Suprapubic skin (tissue), 4 donors: ENCODE measurements around the gene UBXN1. TPM values are rescaled to one million over a fixed set of nuclear protein-coding genes. Genes with fewer than 3 reads are reported as not detected.
"Not testable (repeated sequence)": the region's sequence is repeated elsewhere in the genome, so short reads cannot be mapped to it uniquely, and the experiment has no call there.

ENCODE experiments used
- DNase-seq, 2 donors: peaks; one replicate each; pipeline ENCODE4 v3.0.0-alpha.2; 2019; ENCODE audit warnings: low spot score in 2 of 2
- H3K27ac ChIP-seq: fragments of 200-600 bp; sonication (generic); one replicate; pipeline ENCODE4 v1.5.1; 2019
- H3K27me3 ChIP-seq: fragments of 200-600 bp; sonication (generic); one replicate; pipeline ENCODE4 v1.5.1; 2019
- H3K36me3 ChIP-seq: fragments of 200-600 bp; sonication (generic); one replicate; pipeline ENCODE4 v1.5.1; 2019
- H3K4me1 ChIP-seq: fragments of 200-600 bp; sonication (generic); one replicate; pipeline ENCODE4 v1.5.1; 2019
- H3K4me3 ChIP-seq: fragments of 200-600 bp; sonication (generic); one replicate; pipeline ENCODE4 v1.5.1; 2019; ENCODE audit warnings: mild to moderate bottlenecking
- H3K9me3 ChIP-seq: fragments of 200-600 bp; sonication (generic); one replicate; pipeline ENCODE4 v1.5.1; 2019
- CTCF ChIP-seq, 2 donors: fragments of 200-600 bp in 1 of 2; fragments of 450-650 bp in 1 of 2; sonication (generic) in 1 of 2; IDR thresholded peaks; one replicate each; pipeline ENCODE4 v1.5.1; 2016 to 2019; ENCODE audit warnings: antibody characterized with exemption in 2 of 2, mild to moderate bottlenecking in 1 of 2, moderate library complexity in 1 of 2
- EP300 ChIP-seq: sonication (generic); formaldehyde crosslinking; IDR thresholded peaks from one replicate; pipeline ENCODE4 v1.6.1; 2017; ENCODE audit warnings: antibody characterized with exemption
- POLR2A ChIP-seq, 2 donors: fragments of 450-650 bp; IDR thresholded peaks; one replicate each; pipeline ENCODE4 v1.6.1; 2017; ENCODE audit warnings: antibody characterized with exemption in 2 of 2, mild to moderate bottlenecking in 2 of 2, moderate library complexity in 2 of 2
- POLR2AphosphoS5 ChIP-seq, 3 donors: sonication (generic); formaldehyde crosslinking; IDR thresholded peaks; one replicate each; pipeline ENCODE4 v1.6.1; 2017; ENCODE audit warnings: antibody characterized with exemption in 3 of 3
- WGBS: methylation state at CpG from one replicate; pipeline ENCODE4 v1.1.5; 2018; 5-methylcytosine and 5-hydroxymethylcytosine counted together
- total RNA-seq, 4 donors: library from RNA; depleted of rRNA; stranded (reverse); fragments of >200 nt; gene quantifications; one replicate each; pipeline ENCODE4 v1.1.0, GENCODE V29; 2016

UBXN1 gene
- total RNA-seq, 4 donors from 2014 or later, result 125 to 194 (median 143) TPM

GRCh38 chr11:62677156-62677555 is 1.7 kb downstream of the UBXN1 start:
- Histone ChIP-seq H3K27ac (no peak overlapping the region), H3K9me3 (no peaks in the 10 kb centered on the region), H3K27me3 (no peaks in the 10 kb centered on the region), H3K4me3 (no peak overlapping the region), H3K36me3 (peaks cover 28% of the 10 kb centered on the region), H3K4me1 (peaks cover 54% of the 10 kb centered on the region)
- DNase-seq, result no peak
- TF ChIP-seq POLR2AphosphoS5 (IDR thresholded peaks at IDR 0.05) (no peak), POLR2A (IDR thresholded peaks at IDR 0.05) (no peak), CTCF (IDR thresholded peaks at IDR 0.05) (no peak), EP300 (no peak)
- 72% methylated on average over 6 of the region's 6 CpGs for WGBS

GRCh38 chr11:62676698-62677097 is 2.2 kb downstream of the UBXN1 start:
- H3K27me3 ChIP-seq, result no peaks in the 10 kb centered on the region
- no peak overlapping the region for H3K4me3 ChIP-seq
- TF ChIP-seq POLR2A (IDR thresholded peaks at IDR 0.05) (no peak), EP300 (no peak), CTCF (IDR thresholded peaks at IDR 0.05) (no peak), POLR2AphosphoS5 (IDR thresholded peaks at IDR 0.05) (no peak)
- 43% methylated on average over 6 of the region's 6 CpGs for WGBS
- DNase-seq, result no peak
- H3K36me3 ChIP-seq, result peaks cover 28% of the 10 kb centered on the region
- no peak overlapping the region for H3K27ac ChIP-seq
- peaks cover 56% of the 10 kb centered on the region for H3K4me1 ChIP-seq
- H3K9me3 ChIP-seq, result no peaks in the 10 kb centered on the region

- Histone ChIP-seq H3K36me3 (peaks cover 28% of the 10 kb centered on the region), H3K4me1 (peaks cover 54% of the 10 kb centered on the region)
- H3K4me3 ChIP-seq, H3K9me3 ChIP-seq, DNase-seq, H3K27me3 ChIP-seq, H3K27ac ChIP-seq: not testable (repeated sequence)
- WGBS, result 97% methylated on average over 10 of the region's 10 CpGs
These were observed 3.5 kb downstream of the UBXN1 start for GRCh38 chr11:62675415-62675814.

- Histone ChIP-seq H3K4me3 (no peak overlapping the region), H3K27me3 (no peaks in the 10 kb centered on the region), H3K4me1 (peaks cover 50% of the 10 kb centered on the region), H3K27ac (no peak overlapping the region), H3K36me3 (peaks cover 28% of the 10 kb centered on the region), H3K9me3 (no peaks in the 10 kb centered on the region)
- no peak for TF ChIP-seq POLR2A (IDR thresholded peaks at IDR 0.05)
- TF ChIP-seq EP300, result no peak
- no peak for TF ChIP-seq POLR2AphosphoS5 (IDR thresholded peaks at IDR 0.05)
- no peak for TF ChIP-seq CTCF (IDR thresholded peaks at IDR 0.05)
- 80% methylated on average over 2 of the region's 2 CpGs for WGBS
- no peak for DNase-seq
These were observed 5.7 kb downstream of the UBXN1 start for GRCh38 chr11:62673196-62673525.

- Histone ChIP-seq H3K9me3 (no peaks in the 10 kb centered on the region), H3K4me3 (peak within 1 kb of the TSS; percentile 86), H3K27ac (peak within 1 kb of the TSS; percentile 89), H3K36me3 (peaks cover 20% of the 10 kb centered on the region), H3K4me1 (peaks cover 49% of the 10 kb centered on the region), H3K27me3 (no peaks in the 10 kb centered on the region)
- DNase-seq, result peak; percentile 85 to 89
- TF ChIP-seq POLR2AphosphoS5 (IDR thresholded peaks at IDR 0.05) (peak in 1 of 3 donors; percentile 23), EP300 (no peak), POLR2A (IDR thresholded peaks at IDR 0.05) (peak in 1 of 2 donors; percentile 50)
- WGBS, result 3% methylated on average over 10 of the region's 59 CpGs
These were observed 7.1 kb downstream of the UBXN1 start, which contains the start of the genes LBHD1 and UQCC3 for GRCh38 chr11:62671608-62672389. LBHD1 (minus strand) TSS chr11:62672267; CDS start chr11:62670031, 2,236 bp downstream. UQCC3 (plus strand) TSS chr11:62671673; CDS start chr11:62671746, 73 bp downstream.

GRCh38 chr11:62671236-62671607 is 7.7 kb downstream of the UBXN1 start:
- WGBS, result 0% methylated on average over 13 of the region's 17 CpGs
- no peaks in the 10 kb centered on the region for H3K9me3 ChIP-seq

More at GRCh38 chr11:62671236-62671607, 7.7 kb downstream of the UBXN1 start:
- Histone ChIP-seq H3K27ac (peak overlapping the region; percentile 89), H3K27me3 (no peaks in the 10 kb centered on the region), H3K36me3 (peaks cover 18% of the 10 kb centered on the region), H3K4me3 (peak overlapping the region; percentile 86), H3K4me1 (peaks cover 53% of the 10 kb centered on the region)
- no peak for TF ChIP-seq CTCF (IDR thresholded peaks at IDR 0.05)
- TF ChIP-seq EP300, result no peak
- TF ChIP-seq POLR2A (IDR thresholded peaks at IDR 0.05), result no peak
- no peak for TF ChIP-seq POLR2AphosphoS5 (IDR thresholded peaks at IDR 0.05)
- DNase-seq, result no peak
